MV-4-11 (cell line): ENCODE measurements around the gene CD2BP2.

ENCODE experiments used
- DNase-seq: peaks from one replicate; lab custom pipeline; 2025; lab: John Stamatoyannopoulos, UW

Gene CD2BP2

DNA sequence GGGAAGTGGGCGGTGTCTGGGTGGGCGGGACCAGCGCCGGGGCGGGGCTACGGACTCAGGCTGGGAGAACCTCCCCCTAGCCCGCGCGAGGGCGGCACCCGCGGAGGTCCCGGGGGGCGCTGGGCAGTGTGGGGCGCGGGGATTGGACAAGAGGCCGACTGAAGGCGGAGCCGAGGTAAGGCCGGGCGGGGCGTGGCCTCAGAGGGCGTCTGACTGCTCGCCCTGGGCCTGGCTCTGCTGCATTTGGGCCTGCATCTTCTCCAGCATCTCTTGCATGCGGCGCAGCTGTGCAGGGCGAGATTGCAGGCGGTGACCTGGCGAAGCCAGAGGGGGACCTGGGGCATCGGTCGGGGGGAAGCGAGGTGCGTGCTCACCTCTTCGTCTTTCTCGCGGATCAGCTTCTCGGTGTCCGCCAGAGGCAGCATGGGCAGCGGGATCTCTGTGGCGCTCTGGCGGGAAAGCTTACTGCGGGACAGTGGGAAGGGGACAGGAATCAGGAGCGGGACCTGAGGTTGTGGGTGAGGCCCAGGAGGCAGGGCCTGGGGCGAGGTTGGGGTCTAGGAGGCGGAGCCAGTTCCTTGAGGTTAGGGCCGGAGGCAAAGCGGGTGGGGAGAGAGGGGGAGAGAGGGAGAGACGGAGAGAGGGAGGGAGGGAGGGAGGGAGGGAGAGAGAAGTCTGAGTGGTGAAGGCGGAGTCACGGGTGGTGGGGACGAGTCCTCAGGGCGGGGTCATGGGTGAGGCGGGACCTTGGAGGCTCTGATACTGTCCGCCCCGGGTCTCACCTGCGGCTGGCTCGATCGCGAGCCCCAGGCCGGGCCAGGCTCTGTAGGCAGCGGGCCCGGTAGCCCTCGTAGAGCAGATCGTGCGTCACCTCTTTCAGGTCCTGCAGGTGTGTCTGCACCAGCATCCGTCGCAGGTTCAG, 23.4 kb upstream of the CD2BP2 start:
- peak; percentile 96 for DNase-seq

DNA sequence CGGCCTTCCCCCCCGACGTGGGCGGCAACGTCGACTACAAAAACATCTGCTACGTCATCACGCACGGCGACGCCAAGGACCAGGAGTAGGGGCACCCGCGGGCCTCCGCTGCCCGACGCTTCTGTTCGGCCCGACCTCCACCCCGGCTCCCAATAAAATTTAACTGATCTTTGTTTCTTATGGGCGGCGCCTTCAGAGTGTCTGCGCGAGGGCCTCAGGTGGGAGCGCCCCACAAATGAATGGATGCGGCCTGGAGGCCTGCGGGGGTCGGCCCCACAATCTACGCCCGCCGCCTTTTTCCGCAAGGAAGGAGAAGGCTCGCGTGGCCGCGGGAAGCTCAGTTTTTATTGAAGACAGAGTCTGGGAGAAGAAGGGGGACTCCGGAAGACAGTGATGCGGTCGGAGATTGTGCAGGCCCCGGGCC, 22.7 kb upstream of the CD2BP2 start:
- peak; percentile 80 for DNase-seq

DNA sequence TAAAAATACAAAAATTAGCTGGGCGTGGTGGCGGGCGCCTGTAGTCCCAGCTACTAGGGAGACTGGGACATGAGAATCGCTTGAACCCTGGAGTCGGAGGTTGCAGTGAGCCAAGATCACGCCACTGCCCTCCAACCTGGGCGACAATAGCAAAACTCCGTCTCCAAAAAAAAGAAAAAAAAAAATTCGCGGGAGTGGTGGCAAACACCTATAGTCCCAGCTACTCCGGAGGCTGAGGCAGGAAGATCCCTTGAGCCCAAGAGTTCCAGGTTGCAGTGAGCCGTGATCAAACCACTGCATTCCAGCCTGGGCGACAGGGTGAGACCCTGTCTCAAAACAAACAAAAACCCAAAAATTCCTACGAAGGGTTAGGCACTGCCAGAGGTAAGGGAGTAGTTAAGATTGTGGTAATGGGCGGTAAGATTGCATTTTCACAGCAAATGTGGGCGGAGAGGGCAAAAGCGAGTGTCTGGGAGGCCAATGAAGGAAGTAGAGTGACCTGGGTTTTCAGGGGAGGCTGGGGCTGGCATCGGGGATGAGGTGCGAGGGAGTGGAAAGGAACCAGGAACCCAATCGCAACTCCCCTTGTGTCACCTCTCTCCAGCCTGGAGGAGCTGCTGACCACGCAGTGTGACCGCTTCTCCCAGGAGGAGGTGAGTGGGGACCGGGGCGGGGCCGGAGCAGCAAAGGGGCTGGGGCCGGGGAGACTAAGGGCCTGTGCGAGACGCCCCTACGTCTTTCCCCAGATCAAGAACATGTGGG, 22.1 kb upstream of the CD2BP2 start:
- DNase-seq: no peak

DNA sequence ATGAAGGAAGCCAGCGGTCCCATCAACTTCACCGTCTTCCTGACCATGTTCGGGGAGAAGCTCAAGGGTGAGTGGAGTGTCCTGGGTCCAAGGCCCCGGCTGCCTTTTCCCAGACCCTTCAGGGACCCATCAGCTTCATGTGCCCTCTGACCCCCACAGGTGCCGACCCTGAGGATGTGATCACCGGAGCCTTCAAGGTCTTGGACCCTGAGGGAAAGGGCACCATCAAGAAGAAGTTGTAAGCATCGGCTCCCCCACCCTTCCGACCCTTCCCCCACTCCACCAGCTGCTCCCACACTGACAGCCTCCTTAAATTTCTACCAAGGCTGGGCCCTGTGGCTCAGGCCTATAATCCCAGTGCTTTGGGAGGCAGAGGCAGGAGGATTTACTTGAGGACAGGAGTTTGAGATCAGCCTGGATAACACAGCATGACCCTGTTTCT, 21.4 kb upstream of the CD2BP2 start:
- no peak for DNase-seq

DNA sequence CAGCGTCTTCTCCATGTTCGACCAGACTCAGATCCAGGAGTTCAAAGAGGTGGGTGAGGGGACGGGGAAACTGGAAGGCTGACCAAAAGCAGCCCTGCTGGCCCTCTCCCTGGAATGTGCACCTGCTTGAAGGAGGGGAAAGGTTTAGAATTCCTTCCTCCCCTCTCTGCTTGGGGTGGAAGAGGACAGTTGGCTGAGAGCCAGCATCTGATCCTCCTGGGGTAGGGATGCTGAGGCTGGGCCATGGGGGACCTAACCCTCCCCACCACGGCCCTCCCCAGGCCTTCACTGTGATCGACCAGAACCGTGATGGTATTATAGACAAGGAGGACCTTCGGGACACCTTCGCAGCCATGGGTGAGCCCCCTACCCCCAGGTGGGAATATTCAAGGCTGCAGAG, 20.8 kb upstream of the CD2BP2 start:
- DNase-seq: no peak

DNA sequence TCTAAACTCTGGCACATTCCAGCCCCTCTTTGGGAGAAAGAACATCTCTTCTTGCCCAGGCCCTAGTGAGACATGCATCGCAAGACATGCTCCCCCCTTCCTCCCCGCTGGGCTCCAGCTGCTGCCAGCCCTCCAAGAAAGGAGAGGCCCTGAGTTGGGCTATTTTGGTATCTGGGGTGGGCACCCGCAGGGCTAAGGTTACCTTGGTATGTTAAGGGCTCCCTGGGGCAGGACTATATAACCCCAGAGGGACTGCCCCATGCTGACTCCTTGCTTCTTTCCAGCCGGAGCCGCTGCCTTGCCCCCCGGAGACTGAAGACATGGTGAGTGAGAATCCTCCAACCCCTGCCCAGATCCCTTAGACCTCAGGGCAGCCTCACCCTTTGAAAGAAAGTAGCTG, 19.4 kb upstream of the CD2BP2 start, which contains the start of gene MYL11:
TSS of gene MYL11 (plus strand) at position 265 of the 400 bp plus-strand sequence. CDS start at position 321, 56 bp downstream.
- DNase-seq: no peak

DNA sequence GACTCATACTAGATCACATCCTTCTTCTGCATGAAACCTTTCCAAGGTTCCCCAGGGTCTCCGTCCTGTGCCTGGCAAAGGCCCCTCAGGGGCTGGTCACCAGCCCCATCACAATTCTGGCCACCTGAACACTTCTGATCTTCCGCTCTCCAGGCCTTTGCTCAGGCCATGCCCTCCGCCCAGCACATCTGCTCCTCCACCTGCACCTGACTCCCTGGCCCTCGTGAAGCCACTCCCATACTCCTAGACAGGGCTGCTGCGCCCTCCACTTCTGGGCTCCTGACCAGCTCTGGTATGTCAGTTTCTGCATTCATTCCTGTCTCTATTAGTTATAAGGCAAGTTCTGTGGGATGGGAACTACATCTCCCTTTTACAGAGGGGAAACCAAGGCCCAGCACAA, 17.6 kb upstream of the CD2BP2 start:
- DNase-seq: no peak

DNA sequence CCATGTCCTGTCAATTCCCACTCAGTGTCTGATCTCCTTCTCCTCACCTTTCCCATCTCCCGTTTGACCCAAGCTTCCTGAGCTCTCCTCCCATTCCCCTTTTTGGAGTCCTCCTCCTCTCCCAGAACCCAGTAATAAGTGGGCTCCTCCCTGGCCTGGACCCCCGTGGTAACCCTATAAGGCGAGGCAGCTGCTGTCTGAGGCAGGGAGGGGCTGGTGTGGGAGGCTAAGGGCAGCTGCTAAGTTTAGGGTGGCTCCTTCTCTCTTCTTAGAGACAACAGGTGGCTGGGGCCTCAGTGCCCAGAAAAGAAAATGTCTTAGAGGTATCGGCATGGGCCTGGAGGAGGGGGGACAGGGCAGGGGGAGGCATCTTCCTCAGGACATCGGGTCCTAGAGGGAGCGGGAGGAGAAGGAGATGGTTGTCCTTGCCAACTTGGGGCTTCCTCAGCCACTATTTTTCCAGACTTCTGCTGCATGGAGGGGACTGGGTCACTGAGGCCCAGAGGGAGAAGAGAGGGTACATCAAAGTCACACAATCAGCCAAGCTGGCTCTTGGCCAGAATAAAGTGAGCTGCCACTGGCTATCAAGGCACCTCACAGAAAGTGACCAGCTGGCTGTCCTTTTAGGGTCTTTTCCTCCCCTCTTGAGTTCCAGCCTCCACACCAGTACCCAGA, 17.1 kb upstream of the CD2BP2 start:
- no peak for DNase-seq

GRCh38 chr16:30371248-30371816, 16.2 kb upstream of the CD2BP2 start:
- no peak for DNase-seq

- peak; percentile 100 for DNase-seq
Measured at GRCh38 chr16:30370456-30371247, 15.5 kb upstream of the CD2BP2 start, which contains the start of gene TBC1D10B. TBC1D10B (minus strand) TSS chr16:30370494; CDS start chr16:30370183, 311 bp downstream.

DNA sequence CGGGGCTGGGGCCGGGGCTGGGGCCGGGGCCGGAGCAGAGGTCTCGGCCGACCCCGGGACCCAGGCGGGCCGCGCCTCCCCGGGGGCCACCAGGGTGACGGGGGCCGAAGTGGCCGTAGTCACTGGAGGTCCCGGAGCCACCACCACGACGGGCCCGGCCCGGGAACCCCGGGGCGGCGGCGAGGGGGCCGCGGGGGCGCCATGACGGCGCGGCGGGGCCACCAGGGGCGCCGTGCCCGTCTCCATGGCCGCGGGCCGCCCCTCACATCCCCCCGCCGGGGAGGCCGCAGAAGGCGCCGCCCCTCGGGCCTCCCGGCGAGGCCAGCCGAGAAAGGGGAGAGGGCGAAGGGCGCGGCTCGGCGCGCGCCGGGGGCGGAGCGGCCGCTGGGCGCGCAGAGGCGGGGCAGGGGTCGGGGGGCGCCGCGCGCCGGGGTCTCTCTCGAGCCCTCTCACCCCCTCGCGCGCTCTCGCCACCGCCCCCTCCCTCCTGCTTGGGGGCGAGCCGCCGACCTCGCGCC, 14.9 kb upstream of the CD2BP2 start:
- no peak for DNase-seq

DNA sequence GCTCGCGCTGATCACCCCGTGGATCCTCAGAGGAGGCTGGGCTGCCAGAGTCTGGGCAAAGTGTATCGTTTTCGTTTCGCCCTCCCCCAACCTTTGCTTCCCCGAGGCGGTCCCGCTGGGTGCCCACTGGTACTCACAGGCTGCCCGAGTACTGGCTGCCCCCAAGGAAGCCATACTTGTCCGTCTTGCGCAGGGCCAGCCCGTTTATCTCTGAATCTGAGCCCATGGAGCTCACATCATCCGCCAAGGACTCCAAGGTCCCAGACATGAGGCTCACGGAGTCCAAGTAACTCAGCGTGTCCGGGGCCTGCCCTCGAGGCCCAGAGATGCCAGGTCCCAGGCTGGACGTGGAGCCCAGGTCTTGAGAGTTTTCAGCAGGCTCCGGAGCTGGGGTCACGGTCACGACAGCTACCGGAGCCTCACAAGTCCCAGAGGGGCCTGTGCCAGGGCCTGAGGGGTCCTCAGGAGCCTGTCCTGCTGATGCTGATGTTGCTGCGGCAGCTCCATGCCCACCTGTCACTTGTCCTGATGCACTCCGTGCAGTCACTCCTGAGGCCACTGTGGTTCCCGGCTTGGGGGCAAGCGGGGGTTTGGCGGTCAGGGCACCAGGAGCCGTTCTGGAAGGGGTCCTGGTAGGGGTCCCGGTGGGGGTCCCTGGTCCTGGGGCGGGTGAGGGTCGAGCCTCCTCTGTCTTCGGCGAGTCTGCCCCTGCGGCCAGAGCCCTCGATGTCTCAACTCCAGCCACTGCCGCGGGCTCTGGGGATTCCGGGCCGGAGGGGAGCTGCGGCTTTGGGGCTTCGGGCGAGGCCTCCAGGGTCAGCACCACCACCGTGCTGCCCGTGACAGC, 14.2 kb upstream of the CD2BP2 start:
- DNase-seq: no peak

DNA sequence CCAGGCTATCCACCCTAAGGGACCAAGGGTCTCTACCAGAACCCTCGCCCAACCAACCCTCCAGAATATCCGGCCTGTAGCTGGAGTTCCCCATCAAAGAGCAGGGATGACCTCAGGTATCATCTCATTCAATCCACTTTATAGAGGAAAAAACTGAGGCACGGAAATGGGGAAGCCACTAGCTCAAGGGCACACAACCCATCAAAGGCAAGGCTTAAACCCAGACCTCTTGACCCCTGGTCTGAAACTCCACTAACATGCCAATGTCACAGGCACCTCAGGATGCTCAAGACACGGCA, 13.6 kb upstream of the CD2BP2 start:
- no peak for DNase-seq

DNA sequence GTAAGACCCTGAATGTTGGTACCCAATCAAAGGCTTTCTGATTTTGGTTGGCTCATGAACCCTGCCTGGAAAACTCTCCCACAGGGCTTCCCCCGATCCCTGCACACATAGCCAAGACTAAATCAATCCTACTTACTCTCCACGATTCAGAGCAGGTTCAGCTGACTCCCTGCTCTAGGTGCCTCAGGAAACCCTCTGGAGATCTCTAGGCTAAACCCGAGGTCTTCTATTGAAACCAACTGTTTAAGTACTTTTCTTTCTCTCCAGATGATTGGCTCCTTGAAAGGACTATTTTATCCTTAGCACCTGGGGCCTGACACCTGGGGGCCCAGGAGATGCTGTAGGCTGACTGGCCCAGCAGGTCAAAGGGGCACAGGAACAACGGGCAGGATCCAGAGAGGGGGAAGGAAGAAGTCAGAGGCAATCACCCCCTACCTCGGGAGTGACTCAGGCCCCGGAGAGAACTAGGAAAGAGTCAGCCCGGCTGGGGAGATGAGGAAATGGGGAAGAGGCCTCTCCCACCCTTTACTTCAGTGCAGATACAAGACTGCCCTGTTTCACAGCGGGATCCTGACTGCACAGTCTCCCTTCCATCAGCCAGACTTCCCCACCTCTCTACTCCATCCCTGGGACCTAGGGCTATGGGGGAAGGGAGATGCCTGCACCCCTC, 13.1 kb upstream of the CD2BP2 start:
- peak; percentile 72 for DNase-seq

- no peak for DNase-seq
Measured at GRCh38 chr16:30367349-30368009, 12.4 kb upstream of the CD2BP2 start.

DNA sequence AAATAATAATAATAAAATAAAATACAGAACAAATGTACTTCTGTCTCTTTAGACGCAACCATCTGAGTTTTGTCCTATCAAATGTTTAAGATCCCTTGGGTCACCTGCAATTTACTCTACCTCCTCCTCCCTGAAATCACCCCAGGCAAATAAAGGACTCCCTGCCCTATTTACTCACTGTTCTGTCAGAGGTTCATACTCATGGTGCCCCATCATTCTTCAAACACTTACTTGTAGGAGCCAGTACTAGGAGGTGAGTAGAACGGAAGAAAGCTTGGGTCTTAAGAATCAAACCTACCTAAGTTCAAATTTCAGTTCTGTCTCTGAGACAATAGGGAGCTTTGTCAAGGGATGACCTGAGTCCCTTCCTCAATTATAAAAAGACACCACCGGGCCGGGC, 11.4 kb upstream of the CD2BP2 start:
- DNase-seq: no peak

GRCh38 chr16:30365200-30365599, 10.1 kb upstream of the CD2BP2 start:
- DNase-seq: no peak

- DNase-seq: no peak
Measured at GRCh38 chr16:30361180-30361579, 6.1 kb upstream of the CD2BP2 start.

GRCh38 chr16:30359871-30360170, 4.7 kb upstream of the CD2BP2 start:
- no peak for DNase-seq
